GM04503 (cell line): ENCODE results near the gene MYL6B.
A peak's percentile ranks its signal among the peaks of the same experiment; 100 is the strongest.
"Not testable (repeated sequence)": the region's sequence is repeated elsewhere in the genome, so short reads cannot be mapped to it uniquely, and the experiment has no call there.

Experiments used
- DNase-seq: peaks from one replicate; pipeline ENCODE4 v3.0.0-alpha.2; 2012; ENCODE audit warnings: low read depth

The MYL6B gene

GRCh38 chr12:56153678-56154065 lies 1.3 kb downstream of the MYL6B start:
- DNase-seq, result no peak

DNA sequence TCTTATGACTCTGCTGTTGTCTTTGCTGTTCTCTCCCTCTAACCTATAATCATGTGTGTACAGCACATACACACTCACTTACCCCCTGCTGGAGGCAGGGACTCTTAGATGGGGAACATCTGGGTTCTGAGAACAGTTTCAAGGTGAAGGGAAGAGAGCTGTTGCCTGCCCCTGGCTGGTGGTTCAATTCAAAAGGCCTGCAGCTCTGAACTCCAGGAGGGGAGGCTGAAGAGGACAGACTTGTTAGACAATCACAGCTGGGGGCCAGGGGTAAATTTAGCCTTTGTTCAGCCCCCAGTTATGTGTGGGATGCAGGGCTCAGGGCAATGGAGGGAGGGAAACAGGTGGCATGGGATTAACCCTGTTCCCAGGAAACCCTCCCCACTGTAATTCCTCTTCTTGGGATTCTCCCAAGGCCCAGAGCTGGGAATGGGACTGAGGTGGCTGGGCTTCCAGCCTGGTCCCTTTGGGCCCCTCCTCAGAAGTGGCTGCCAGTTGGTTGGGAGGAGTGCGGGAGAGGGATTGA lies 1.9 kb downstream of the MYL6B start:
- DNase-seq, result no peak

DNA sequence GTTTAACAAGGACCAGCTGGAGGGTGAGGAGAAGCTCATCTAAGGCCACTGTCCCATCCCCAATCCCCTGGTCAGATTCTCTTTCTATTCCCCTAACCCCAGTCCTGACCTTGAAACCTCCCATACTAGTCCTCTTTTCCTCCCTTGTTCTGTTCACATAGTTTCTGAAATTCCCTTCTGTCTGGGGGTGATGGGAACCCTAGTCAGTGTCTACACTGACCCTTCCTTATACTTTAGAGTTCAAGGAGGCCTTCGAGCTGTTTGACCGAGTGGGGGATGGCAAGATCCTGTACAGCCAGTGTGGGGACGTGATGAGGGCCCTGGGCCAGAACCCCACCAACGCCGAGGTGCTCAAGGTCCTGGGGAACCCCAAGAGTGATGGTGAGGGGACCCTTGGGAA lies 2.4 kb downstream of the MYL6B start:
- DNase-seq, result no peak

- no peak for DNase-seq
These were observed 3.0 kb downstream of the MYL6B start for GRCh38 chr12:56155256-56155845.

DNA sequence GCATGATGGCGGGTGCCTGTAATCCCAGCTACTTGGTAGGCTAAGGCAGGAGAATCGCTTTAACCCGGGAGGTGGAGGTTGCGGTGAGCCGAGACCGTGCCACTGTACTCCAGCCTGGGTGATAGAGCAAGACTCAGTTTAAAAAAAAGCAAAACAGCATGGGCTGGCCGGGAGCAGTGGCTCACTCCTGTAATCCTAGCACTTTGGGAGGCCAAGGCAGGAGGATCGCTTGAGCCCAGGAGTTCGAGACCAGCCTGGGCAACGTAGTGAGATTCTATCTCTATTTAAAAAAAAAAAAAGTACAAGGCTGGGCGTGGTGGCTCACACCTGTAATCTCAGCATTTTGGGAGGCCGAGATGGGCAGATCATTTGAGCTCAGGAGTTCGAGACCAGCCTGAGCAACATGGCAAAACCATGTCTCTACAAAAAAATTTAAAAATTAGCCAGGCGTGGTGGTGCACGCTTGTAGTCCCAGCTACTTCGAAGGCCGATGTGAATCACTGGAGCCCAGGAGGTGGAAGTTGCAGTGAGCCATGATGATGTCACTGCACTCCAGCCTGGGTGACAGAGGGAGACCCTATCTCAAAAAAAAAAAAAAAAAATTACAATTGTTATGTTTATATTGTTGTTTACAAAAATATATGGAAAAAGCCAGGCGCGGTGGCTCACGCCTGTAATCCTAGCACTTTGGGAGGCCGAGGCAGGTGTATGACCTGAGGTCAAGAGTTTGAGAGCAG lies 4.2 kb downstream of the MYL6B start:
- DNase-seq, result not testable (repeated sequence)

DNA sequence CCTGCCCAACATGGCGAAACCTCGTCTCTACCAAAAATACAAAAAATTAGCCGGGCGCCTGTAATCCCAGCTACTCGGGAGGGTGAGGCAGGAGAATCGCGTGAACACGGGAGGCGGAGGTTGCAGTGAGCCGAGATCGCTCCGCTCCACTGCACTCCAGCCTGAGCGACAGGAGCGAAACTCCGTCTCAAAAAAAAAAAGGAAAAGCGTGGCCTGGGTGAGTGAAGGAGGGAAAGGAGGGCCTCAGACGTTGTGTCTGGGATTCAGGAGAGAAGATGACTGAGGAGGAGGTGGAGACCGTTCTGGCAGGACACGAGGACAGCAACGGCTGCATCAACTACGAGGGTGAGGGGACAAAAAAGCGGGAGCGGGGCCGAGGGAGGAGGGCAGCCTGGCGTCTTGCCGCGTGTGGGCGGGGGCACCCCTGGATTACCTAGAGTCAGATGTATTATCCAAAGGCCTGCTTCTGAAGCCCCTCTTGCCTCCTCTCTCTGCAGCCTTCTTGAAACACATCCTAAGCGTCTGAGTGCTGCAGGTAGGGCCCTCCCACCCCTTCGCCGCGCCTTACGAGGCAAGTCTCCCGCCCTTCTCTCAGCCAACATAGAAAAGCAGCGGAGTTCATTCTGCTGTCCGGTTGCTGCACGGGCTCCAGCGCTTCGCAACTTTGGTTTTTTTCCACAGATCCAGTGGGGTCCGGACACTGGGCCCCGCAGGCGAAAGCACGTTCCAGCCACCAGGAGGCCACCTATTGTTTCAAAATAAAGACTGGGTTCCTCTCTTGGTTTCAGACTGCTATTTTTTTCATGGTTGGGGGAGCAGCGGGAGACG lies 5.0 kb downstream of the MYL6B start:
- peak; percentile 54 for DNase-seq

DNA sequence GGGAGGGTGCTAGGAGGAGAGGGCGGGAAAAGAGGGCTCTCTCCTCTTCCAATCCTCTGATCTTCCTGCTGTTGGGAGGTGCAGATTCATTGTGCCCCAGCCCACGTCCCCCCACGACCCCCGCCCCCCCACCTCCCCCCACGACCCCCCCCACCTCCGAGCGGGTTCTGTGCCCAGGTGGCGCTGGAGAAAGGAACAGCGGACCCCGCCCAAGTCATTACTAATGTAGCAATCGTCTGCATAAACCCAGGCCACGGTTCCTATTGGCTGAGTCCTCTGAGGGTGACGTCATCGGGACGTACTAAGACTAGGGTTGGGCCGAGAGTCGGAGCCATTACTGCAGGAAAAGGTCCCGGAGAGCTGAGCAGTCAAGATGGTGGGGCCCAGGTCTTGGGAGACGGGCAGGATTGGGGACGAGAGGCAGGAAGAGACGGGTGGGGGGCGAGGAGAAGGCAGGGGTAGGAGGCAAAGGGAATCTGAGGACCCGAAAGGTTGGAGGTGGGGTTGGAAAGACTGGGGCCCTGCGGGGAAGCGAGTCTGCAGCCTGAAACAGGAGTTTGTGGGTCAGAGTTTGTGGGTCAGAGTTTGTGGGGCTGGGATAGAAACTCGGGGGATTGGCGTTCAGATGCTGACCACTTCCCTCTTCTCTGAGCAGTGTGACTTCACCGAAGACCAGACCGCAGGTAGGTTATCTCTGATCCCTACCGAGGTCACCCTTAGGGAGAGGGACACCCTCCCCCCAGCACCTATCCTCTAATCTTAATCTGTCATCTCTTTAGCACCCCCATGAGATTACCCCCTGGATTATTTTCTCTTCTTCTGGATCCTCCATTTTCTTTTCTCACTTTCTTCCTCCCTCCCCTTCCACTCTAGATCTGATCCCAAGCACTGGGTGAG lies 5.9 kb downstream of the MYL6B start, which contains the start of gene MYL6:
Gene MYL6, plus strand, starts transcription at position 331 of the 897 bp plus-strand sequence. Its CDS starts 43 bp downstream, at position 374.
- peak; percentile 85 for DNase-seq

- DNase-seq, result peak; percentile 31
These were observed 6.6 kb downstream of the MYL6B start for GRCh38 chr12:56158926-56159461.

DNA sequence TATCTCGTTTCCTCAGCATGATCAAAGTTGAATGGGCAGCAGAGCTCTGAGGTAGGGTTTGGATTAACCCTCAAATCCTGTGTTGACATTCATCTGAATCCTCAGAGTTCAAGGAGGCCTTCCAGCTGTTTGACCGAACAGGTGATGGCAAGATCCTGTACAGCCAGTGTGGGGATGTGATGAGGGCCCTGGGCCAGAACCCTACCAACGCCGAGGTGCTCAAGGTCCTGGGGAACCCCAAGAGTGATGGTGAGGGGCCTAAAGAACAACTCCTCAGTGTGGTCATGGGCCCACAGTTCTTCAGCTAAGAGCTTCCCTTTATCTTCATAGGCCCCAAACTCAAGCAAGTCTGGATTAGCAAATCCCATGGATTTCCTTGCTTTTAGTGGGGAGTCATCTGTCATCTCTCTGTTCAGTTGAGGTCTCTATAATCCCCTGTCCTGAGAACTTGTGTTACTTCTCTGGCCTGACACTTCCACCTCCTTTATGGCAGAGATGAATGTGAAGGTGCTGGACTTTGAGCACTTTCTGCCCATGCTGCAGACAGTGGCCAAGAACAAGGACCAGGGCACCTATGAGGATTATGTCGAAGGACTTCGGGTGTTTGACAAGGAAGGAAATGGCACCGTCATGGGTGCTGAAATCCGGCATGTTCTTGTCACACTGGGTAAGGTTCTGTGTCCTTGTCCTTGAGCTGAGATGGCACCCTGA lies 7.2 kb downstream of the MYL6B start:
- no peak for DNase-seq

DNA sequence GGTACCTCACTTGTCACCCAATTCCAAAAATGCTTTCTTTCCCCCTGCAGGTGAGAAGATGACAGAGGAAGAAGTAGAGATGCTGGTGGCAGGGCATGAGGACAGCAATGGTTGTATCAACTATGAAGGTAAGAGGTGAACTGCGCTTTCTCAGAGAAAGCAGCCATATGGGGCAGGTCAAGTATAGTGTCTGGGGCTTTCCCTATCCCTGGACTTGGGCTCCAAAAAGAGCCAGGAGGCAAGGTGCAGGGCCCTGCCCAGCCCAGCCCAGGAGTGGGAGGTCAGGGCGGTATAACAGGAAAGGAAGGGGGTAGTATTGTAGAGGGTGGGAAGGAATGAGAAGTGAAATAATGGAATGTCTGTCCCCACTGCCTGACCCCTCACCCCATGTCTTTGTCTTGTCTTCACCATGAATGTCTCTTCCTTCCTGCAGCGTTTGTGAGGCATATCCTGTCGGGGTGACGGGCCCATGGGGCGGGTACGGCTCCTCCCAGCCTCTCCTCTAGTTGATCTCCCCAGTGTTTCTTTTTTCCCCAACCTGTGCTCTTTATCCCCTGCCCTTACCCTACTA lies 7.9 kb downstream of the MYL6B start:
- no peak for DNase-seq

- DNase-seq, result no peak
These were observed 8.7 kb downstream of the MYL6B start for GRCh38 chr12:56160894-56161689.

DNA sequence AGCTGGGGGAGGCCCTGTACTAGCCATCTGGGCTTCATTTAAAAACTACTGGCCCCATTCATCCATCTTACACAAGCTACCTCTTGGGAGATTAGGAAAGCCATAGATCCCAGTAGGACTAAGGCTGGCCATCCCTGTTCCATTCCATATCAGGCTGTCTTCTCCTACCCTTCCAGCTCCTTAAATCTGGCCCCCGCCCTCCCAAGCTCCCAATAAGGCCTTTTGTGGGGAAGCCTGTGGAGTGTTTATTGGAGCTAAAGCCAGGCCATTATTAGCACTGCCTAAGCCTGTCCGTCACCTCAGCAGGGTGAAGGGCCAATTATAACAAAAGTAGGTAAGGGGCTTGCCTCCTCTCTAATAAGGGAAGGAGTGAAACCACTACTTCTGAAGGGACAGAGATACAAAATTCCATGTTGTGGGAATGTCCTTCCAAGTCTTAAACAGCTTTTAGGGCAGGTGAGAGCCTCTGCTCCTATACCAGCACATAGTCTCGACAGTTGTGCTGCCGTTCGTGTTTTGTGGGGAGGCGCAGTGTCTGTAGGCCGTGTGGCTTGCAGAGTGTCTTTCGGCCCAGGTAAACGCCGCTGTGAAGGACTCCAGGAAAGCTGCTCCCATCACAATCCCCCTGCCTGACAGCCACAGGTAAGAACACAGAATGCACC lies 9.4 kb downstream of the MYL6B start:
- no peak for DNase-seq

DNA sequence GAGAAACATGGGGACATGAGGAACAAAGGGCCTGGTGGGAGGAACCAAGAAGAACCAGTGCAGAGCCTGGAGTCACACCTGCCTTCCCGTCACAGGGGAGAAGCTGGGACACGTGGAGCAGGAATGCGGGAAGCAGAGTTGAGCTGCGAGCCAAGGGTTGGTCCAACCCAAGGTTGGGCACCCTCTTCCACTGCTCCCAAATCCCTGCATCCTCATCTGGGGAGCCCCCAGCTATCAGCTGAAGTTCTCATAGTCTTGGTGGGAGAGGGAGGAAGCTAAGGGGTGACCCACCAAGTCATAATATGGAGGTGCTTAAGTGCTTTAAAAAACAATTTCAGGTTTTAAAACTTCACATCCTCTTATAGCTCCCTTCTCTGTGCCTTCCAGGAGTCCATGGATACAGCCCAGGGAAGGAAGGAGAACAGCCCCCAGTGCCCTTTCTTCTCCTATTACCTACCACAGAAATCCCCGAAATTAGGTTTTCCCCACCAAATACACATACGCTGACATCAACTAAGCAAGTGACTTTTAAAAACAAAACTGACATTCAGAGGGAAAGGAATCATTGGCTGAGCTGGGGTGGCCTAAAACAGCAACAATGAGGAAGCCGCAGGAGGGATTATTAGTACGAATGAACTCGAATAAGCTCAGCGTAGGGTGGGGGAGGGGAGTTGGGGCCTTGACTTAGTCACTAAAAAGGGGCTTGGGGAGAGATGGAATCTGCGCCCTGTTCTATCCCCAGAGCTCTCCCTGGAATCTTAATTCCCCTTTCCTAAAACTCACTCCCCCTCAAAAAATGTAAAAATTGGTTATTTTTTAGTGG lies 10.3 kb downstream of the MYL6B start:
- no peak for DNase-seq

DNA sequence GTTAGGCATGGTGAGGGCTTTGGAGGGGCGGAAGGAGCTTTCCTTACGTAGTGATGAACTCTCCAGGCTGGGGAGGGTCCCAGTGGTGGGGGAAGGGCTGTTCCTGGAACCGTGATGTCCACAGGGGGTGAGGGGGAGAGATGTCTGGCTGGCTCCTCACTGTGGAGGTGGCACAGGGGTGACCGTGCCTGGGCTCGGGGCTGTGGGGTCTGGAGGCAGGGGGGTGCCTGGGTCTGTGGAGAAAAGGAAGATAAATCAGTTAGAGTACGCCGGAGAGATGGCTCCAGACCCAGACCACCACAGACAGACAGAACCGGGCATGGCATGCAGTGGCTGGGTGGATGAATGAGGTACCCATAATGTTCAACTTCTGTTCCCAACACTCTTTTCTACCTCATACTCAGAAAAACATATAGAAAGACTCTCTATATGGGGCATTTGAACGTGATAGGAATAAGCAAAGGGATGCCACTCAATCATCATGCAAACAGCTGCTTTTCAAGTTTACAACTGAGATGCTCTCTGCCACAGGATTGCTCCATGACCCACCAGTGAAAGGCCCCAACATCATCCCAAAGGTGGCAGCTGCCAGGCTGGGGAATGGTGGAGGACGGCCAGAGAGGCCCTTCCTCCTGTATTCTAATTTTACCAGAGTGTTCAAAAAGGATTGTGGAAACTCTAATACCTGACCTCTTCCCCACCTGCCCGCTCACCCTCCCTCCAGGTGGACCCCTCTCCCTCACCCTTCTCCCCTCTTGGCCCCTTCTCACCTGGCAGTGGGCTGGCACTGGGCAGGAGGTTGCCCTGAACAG lies 11.4 kb downstream of the MYL6B start:
- DNase-seq, result no peak

- no peak for DNase-seq
These were observed 11.9 kb downstream of the MYL6B start for GRCh38 chr12:56164345-56164729.

DNA sequence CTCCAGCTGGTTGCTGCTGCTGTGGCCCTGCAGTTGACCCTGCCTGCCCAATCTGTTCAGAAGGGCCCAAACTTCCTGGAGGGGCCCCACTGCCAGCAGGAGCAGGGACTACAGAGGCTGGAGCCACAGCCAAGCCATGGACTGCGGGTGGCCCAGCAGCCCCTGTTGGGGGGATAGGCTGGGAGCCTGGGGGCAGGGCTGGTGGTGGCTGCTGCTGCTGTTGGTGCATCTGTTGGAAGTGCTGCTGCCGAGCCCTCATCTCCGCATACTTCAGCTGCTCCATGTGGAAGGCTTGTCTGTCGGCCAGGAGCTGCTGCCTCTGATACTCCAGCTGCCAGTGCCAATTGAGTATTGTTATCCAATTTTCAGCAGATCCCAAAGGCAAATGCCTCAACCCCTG lies 13.0 kb downstream of the MYL6B start:
- no peak for DNase-seq

GRCh38 chr12:56169229-56169759 lies 16.9 kb downstream of the MYL6B start:
- no peak for DNase-seq
